ENCODE measurements around the gene F2R. TPM values are rescaled to one million over a fixed set of nuclear protein-coding genes. Genes with fewer than 3 reads are reported as not detected.

Gene F2R
- total and polyA plus RNA-seq, 2 of the 4 experiments (the other 2 are of a cell fraction) = 85.7 to 147 TPM

DNA sequence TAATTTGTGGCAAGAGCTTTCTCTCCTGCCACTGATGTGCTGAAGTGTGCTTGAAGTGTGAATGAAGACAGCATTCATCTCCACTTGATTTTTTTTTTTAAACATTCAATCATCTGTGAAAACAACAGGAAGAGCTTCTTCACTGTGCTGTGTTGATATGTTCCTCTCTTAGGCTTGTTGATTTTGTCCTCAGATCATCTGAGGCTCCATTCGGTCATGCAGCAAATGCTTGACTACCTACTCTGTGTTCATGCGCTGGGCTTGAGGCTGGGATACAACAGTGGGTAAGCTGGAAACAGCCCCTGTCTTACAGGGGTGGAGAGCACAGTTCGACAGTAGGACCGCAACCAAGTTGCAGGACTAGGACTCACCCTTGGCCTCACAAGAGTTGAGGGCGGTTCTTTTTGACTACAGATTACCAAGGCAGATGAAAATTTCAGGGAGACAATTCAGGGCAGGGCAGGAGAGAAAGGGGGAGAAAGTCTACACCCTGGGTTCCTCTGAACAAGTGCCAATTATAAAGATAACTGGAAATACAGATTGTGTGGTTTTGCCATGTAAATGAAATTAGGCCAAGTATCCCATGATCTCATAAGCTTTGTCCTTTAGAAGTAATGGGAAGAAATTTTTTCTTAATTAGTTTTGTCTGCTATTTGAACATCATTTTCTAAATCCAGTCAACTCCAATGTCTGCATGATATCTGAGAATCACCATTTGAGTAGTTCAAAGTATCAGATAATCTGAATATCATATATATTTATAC is 31.0 kb upstream of the F2R start:
- Histone ChIP-seq H3K9me1 (ENCODE audit: insufficient read depth, low read length) (peaks cover 7% of the 10 kb centered on the region), H3K56ac (ENCODE audit: extremely low read depth, insufficient read depth, low read length) (no peak overlapping the region), H2AFZ (replicated peaks; ENCODE audit: low read length, poor library complexity) (peak overlapping the region; percentile 65), H4K8ac (ENCODE audit: low read depth in 2 of 2, low read length in 2 of 2) (peak overlapping the region; percentile 80 to 87), H2BK20ac (ENCODE audit: low read depth, low read length) (peak overlapping the region; percentile 96), H2BK5ac (ENCODE audit: low read depth, low read length, poor library complexity, severe bottlenecking) (peak overlapping the region; percentile 53), H2BK15ac (ENCODE audit: low read depth, low read length) (peak overlapping the region; percentile 99), H4K91ac (ENCODE audit: insufficient read depth, low read depth, low read length) (peak overlapping the region; percentile 82), H3K18ac (ENCODE audit: low read depth, low read length) (peak overlapping the region; percentile 96), H3K36me3 (ENCODE audit: control insufficient read depth, insufficient read depth, low read length) (no peaks in the 10 kb centered on the region), H3K4me1 (ENCODE audit: control insufficient read depth, insufficient read depth, low read length) (peaks cover 8% of the 10 kb centered on the region), H2AK9ac (replicated peaks; ENCODE audit: low read depth, low read length, poor library complexity) (peak overlapping the region; percentile 75), H3K4me3 (ENCODE audit: insufficient read depth, low read depth, low read length) (no peak overlapping the region), H3K9ac (ENCODE audit: low read depth, low read length) (no peak overlapping the region), H3K4ac (ENCODE audit: low read depth, low read length) (peak overlapping the region; percentile 90), H2AK5ac (ENCODE audit: low read depth, low read length) (peak overlapping the region; percentile 95), H2BK120ac (ENCODE audit: low read depth, low read length) (peak overlapping the region; percentile 95), H4K20me1 (ENCODE audit: insufficient read depth, low read length) (no peaks in the 10 kb centered on the region), H3K23ac (ENCODE audit: low read depth, low read length) (peak overlapping the region; percentile 79; the same call in 1 of the 2 replicates), H3K9me3 (ENCODE audit: control insufficient read depth, insufficient read depth, low read length) (no peaks in the 10 kb centered on the region), H3K4me2 (ENCODE audit: low read depth, low read length) (no peak overlapping the region), H4K5ac (ENCODE audit: low read depth, low read length) (peak overlapping the region; percentile 95), H3K27ac (ENCODE audit: insufficient read depth, low read length) (peak overlapping the region; percentile 22; the same call in 1 of the 2 replicates), H3K14ac (replicated peaks; ENCODE audit: low read depth, low read length) (peak overlapping the region; percentile 87; the same call in 1 of the 2 replicates), H3K27me3 (ENCODE audit: control insufficient read depth, insufficient read depth, low read length) (no peaks in the 10 kb centered on the region), H3K79me1 (ENCODE audit: low read depth in 1 of 2, low read length in 2 of 2) (peaks cover 0 to 5% of the 10 kb centered on the region in 2 experiments; a peak in 1 of 4 replicates)
- DNase-seq = no peak
- dilution Hi-C loops (cut with HindIII; ENCODE audit: low sequenced_read_pairs, unreplicated experiment) = no loop called here
- POLR2A ChIA-PET (ENCODE audit: unreplicated experiment) = no interaction called here
- ATAC-seq (ENCODE audit: low read depth) = no peak
- in situ Hi-C loops (cut with MboI; ENCODE audit: low sequenced_read_pairs) = no loop called here
- 100% methylated on average over 1 of the region's 5 CpGs; no CpG with 5 or more reads in 1 of the 2 experiments for WGBS, 2 experiments (ENCODE audit: extremely low coverage in 2 of 2, insufficient read length in 1 of 2)
- intact Hi-C loops (cut with micrococcal nuclease) = no loop called here
- no TSS peak for BruUV-seq (replicated peaks)
- CTCF ChIA-PET = interaction anchor here (1.2 kb wide), 1 partner anchor 83 kb away, joined by 8 read pairs; no protein-coding TSS in a partner anchor
- TF ChIP-seq MXI1 (IDR thresholded peaks at IDR 0.05; ENCODE audit: borderline replicate concordance, low read depth, low read length) (no peak), MAFK (IDR thresholded peaks at IDR 0.05; ENCODE audit: low read depth, low read length) (no peak), SMC3 (IDR thresholded peaks at IDR 0.05; ENCODE audit: low read depth, low read length) (no peak), NFE2L2 (IDR thresholded peaks at IDR 0.05; ENCODE audit: low read depth, low read length) (no peak), POLR2A (IDR thresholded peaks at IDR 0.05; ENCODE audit: low read depth, low read length) (no peak), RAD21 (IDR thresholded peaks at IDR 0.05; ENCODE audit: low read length) (no peak), MAZ (IDR thresholded peaks at IDR 0.05; ENCODE audit: borderline replicate concordance, low read depth, low read length) (no peak), CTCF (conservative IDR thresholded peaks at IDR 0.05; ENCODE audit: low read depth, low read length) (no peak), RFX5 (IDR thresholded peaks at IDR 0.05; ENCODE audit: low read depth, low read length) (no peak), RCOR1 (IDR thresholded peaks at IDR 0.05; ENCODE audit: insufficient replicate concordance, low read length) (no peak), CHD1 (IDR thresholded peaks at IDR 0.05; ENCODE audit: low read depth, low read length) (no peak), FOS (IDR thresholded peaks at IDR 0.05; ENCODE audit: low read depth, low read length) (no peak), CEBPB (IDR thresholded peaks at IDR 0.05; ENCODE audit: low read depth, low read length) (no peak)
- TF ChIP-seq, protein P1, sequence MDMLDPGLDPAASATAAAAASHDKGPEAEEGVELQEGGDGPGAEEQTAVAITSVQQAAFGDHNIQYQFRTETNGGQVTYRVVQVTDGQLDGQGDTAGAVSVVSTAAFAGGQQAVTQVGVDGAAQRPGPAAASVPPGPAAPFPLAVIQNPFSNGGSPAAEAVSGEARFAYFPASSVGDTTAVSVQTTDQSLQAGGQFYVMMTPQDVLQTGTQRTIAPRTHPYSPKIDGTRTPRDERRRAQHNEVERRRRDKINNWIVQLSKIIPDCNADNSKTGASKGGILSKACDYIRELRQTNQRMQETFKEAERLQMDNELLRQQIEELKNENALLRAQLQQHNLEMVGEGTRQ (IDR thresholded peaks at IDR 0.05; ENCODE audit: low read depth, low read length) = no peak
- TF ChIP-seq, protein P2, sequence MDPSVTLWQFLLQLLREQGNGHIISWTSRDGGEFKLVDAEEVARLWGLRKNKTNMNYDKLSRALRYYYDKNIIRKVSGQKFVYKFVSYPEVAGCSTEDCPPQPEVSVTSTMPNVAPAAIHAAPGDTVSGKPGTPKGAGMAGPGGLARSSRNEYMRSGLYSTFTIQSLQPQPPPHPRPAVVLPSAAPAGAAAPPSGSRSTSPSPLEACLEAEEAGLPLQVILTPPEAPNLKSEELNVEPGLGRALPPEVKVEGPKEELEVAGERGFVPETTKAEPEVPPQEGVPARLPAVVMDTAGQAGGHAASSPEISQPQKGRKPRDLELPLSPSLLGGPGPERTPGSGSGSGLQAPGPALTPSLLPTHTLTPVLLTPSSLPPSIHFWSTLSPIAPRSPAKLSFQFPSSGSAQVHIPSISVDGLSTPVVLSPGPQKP (IDR thresholded peaks at IDR 0.05; ENCODE audit: borderline replicate concordance, low read depth, low read length) = no peak

All from IMR-90 (cell line).